HEK293 (cell line): ENCODE measurements around the gene ITPRIPL2.

ENCODE experiments used
- GLIS2 ChIP-seq: fragments of 450-650 bp; formaldehyde crosslinking; IDR thresholded peaks from 2 replicates; pipeline ENCODE4 v1.5.1; 2016; ENCODE audit warnings: missing biosample characterization, missing genetic modification characterization
- KLF17 ChIP-seq: fragments of 450-650 bp; formaldehyde crosslinking; IDR thresholded peaks from 2 replicates; pipeline ENCODE4 v1.5.1; 2016; ENCODE audit warnings: missing biosample characterization, missing genetic modification characterization
- MYNN ChIP-seq: fragments of 450-650 bp; formaldehyde crosslinking; IDR thresholded peaks from 2 replicates; pipeline ENCODE4 v1.5.1; 2016; ENCODE audit warnings: missing biosample characterization, missing genetic modification characterization, borderline replicate concordance
- SCRT1 ChIP-seq: fragments of 450-650 bp; formaldehyde crosslinking; IDR thresholded peaks from 2 replicates; pipeline ENCODE4 v1.5.1; 2016; ENCODE audit warnings: missing biosample characterization, missing genetic modification characterization, borderline replicate concordance
- SCRT2 ChIP-seq: fragments of 450-650 bp; formaldehyde crosslinking; IDR thresholded peaks from 2 replicates; pipeline ENCODE4 v1.5.1; 2016; ENCODE audit warnings: missing biosample characterization, missing genetic modification characterization
- SP7 ChIP-seq: fragments of 450-650 bp; formaldehyde crosslinking; IDR thresholded peaks from 2 replicates; pipeline ENCODE4 v1.5.1; 2016; ENCODE audit warnings: missing biosample characterization, missing genetic modification characterization
- ZBTB8A ChIP-seq: fragments of 450-650 bp; formaldehyde crosslinking; IDR thresholded peaks from 2 replicates; pipeline ENCODE4 v1.5.1; 2016; ENCODE audit warnings: missing biosample characterization, missing genetic modification characterization
- ZNF121 ChIP-seq: fragments of 450-650 bp; formaldehyde crosslinking; IDR thresholded peaks from 2 replicates; pipeline ENCODE4 v1.5.1; 2016; ENCODE audit warnings: missing biosample characterization, missing genetic modification characterization
- ZNF18 ChIP-seq: fragments of 450-650 bp; formaldehyde crosslinking; IDR thresholded peaks from 2 replicates; pipeline ENCODE4 v1.5.1; 2016; ENCODE audit warnings: missing biosample characterization, missing genetic modification characterization
- ZNF223 ChIP-seq: fragments of 450-650 bp; formaldehyde crosslinking; IDR thresholded peaks from 2 replicates; pipeline ENCODE4 v1.5.1; 2016; ENCODE audit warnings: missing biosample characterization, missing genetic modification characterization
- ZNF324 ChIP-seq: fragments of 450-650 bp; formaldehyde crosslinking; IDR thresholded peaks from 2 replicates; pipeline ENCODE4 v1.5.1; 2016; ENCODE audit warnings: missing biosample characterization, missing genetic modification characterization
- ZNF362 ChIP-seq: fragments of 450-650 bp; formaldehyde crosslinking; IDR thresholded peaks from 2 replicates; pipeline ENCODE4 v1.5.1; 2016; ENCODE audit warnings: missing biosample characterization, missing genetic modification characterization
- ZNF391 ChIP-seq: fragments of 450-650 bp; formaldehyde crosslinking; IDR thresholded peaks from 2 replicates; pipeline ENCODE4 v1.5.1; 2016; ENCODE audit warnings: low read depth, missing biosample characterization, missing genetic modification characterization, borderline replicate concordance
- ZNF433 ChIP-seq: fragments of 450-650 bp; formaldehyde crosslinking; IDR thresholded peaks from 2 replicates; pipeline ENCODE4 v1.5.1; 2016; ENCODE audit warnings: missing biosample characterization, missing genetic modification characterization, low read depth
- ZNF521 ChIP-seq: fragments of 450-650 bp; formaldehyde crosslinking; IDR thresholded peaks from 2 replicates; pipeline ENCODE4 v1.5.1; 2017; ENCODE audit warnings: missing biosample characterization, mild to moderate bottlenecking, missing genetic modification characterization
- ZNF555 ChIP-seq: fragments of 450-650 bp; formaldehyde crosslinking; conservative IDR thresholded peaks from 2 replicates; pipeline ENCODE4 v1.5.1; 2017; ENCODE audit warnings: missing biosample characterization, mild to moderate bottlenecking, missing genetic modification characterization, inconsistent platforms
- ZNF623 ChIP-seq: fragments of 450-650 bp; formaldehyde crosslinking; IDR thresholded peaks from 2 replicates; pipeline ENCODE4 v1.5.1; 2016; ENCODE audit warnings: missing biosample characterization, missing genetic modification characterization
- ZNF629 ChIP-seq: fragments of 450-650 bp; formaldehyde crosslinking; IDR thresholded peaks from 2 replicates; pipeline ENCODE4 v1.5.1; 2017; ENCODE audit warnings: missing biosample characterization, missing genetic modification characterization
- ZNF654 ChIP-seq: fragments of 450-650 bp; formaldehyde crosslinking; IDR thresholded peaks from 2 replicates; pipeline ENCODE4 v1.5.1; 2016; ENCODE audit warnings: low read depth, missing biosample characterization, missing genetic modification characterization
- ZNF701 ChIP-seq: fragments of 450-650 bp; formaldehyde crosslinking; IDR thresholded peaks from 2 replicates; pipeline ENCODE4 v1.5.1; 2016; ENCODE audit warnings: missing biosample characterization, missing genetic modification characterization
- ZNF76 ChIP-seq: fragments of 450-650 bp; formaldehyde crosslinking; IDR thresholded peaks from 2 replicates; pipeline ENCODE4; 2016; ENCODE audit warnings: low read depth, missing biosample characterization, missing genetic modification characterization, borderline replicate concordance
- ZNF777 ChIP-seq: fragments of 450-650 bp; formaldehyde crosslinking; IDR thresholded peaks from 2 replicates; pipeline ENCODE4 v1.5.1; 2017; ENCODE audit warnings: missing biosample characterization, missing genetic modification characterization, borderline replicate concordance
- ZNF837 ChIP-seq: fragments of 450-650 bp; formaldehyde crosslinking; IDR thresholded peaks from 2 replicates; pipeline ENCODE4 v1.5.1; 2016; ENCODE audit warnings: missing biosample characterization, missing genetic modification characterization
- ZNF843 ChIP-seq: fragments of 450-650 bp; formaldehyde crosslinking; IDR thresholded peaks from 2 replicates; pipeline ENCODE4 v1.5.1; 2016; ENCODE audit warnings: missing biosample characterization, missing genetic modification characterization
- ZSCAN18 ChIP-seq: fragments of 450-650 bp; formaldehyde crosslinking; IDR thresholded peaks from 2 replicates; pipeline ENCODE4 v1.5.1; 2016; ENCODE audit warnings: missing biosample characterization, missing genetic modification characterization
- TF ChIP-seq, protein P1 (sequence below): fragments of 450-650 bp; formaldehyde crosslinking; IDR thresholded peaks from 2 replicates; pipeline ENCODE4 v1.5.1; 2016; ENCODE audit warnings: missing biosample characterization, missing genetic modification characterization, borderline replicate concordance
- TF ChIP-seq, protein P2 (sequence below): fragments of 450-650 bp; formaldehyde crosslinking; IDR thresholded peaks from 2 replicates; pipeline ENCODE4 v1.5.1; 2017; ENCODE audit warnings: missing biosample characterization, missing genetic modification characterization
- TF ChIP-seq, protein P3 (sequence below): fragments of 450-650 bp; formaldehyde crosslinking; IDR thresholded peaks from 2 replicates; pipeline ENCODE4 v1.5.1; 2016; ENCODE audit warnings: missing biosample characterization, missing genetic modification characterization

The ITPRIPL2 gene

GRCh38 chr16:19142939-19143598 lies 29.3 kb downstream of the ITPRIPL2 start (continued):
- TF ChIP-seq, protein P1, sequence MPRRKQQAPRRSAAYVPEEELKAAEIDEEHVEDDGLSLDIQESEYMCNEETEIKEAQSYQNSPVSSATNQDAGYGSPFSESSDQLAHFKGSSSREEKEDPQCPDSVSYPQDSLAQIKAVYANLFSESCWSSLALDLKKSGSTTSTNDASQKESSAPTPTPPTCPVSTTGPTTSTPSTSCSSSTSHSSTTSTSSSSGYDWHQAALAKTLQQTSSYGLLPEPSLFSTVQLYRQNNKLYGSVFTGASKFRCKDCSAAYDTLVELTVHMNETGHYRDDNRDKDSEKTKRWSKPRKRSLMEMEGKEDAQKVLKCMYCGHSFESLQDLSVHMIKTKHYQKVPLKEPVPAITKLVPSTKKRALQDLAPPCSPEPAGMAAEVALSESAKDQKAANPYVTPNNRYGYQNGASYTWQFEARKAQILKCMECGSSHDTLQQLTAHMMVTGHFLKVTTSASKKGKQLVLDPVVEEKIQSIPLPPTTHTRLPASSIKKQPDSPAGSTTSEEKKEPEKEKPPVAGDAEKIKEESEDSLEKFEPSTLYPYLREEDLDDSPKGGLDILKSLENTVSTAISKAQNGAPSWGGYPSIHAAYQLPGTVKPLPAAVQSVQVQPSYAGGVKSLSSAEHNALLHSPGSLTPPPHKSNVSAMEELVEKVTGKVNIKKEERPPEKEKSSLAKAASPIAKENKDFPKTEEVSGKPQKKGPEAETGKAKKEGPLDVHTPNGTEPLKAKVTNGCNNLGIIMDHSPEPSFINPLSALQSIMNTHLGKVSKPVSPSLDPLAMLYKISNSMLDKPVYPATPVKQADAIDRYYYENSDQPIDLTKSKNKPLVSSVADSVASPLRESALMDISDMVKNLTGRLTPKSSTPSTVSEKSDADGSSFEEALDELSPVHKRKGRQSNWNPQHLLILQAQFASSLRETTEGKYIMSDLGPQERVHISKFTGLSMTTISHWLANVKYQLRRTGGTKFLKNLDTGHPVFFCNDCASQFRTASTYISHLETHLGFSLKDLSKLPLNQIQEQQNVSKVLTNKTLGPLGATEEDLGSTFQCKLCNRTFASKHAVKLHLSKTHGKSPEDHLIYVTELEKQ = 0 out of 2 replicates have a peak, but pooled peaks have one; percentile 13
- TF ChIP-seq ZNF843 (no peak), SCRT2 (tag by site-specific recombination) (no peak), ZNF623 (tag by site-specific recombination) (no peak), GLIS2 (tag by site-specific recombination) (no peak), ZNF629 (tag by site-specific recombination) (peak; percentile 53), ZSCAN18 (no peak), SP7 (tag by site-specific recombination) (peak; percentile 87), ZBTB8A (tag by site-specific recombination) (peak; percentile 40; the same call in 1 of the 2 replicates), SCRT1 (no peak), ZNF521 (tag by site-specific recombination) (no peak), ZNF837 (no peak), ZNF223 (tag by site-specific recombination) (no peak), MYNN (no peak), ZNF555 (tag by site-specific recombination) (no peak), ZNF324 (tag by site-specific recombination) (no peak), ZNF433 (tag by site-specific recombination) (no peak), ZNF121 (no peak), ZNF654 (tag by site-specific recombination) (no peak), KLF17 (tag by site-specific recombination) (peak; percentile 52), ZNF76 (tag by site-specific recombination) (no peak), ZNF701 (tag by site-specific recombination) (no peak), ZNF391 (tag by site-specific recombination) (no peak), ZNF18 (tag by site-specific recombination) (no peak), ZNF362 (tag by site-specific recombination) (no peak), ZNF777 (tag by site-specific recombination) (no peak)
- TF ChIP-seq, protein P2, sequence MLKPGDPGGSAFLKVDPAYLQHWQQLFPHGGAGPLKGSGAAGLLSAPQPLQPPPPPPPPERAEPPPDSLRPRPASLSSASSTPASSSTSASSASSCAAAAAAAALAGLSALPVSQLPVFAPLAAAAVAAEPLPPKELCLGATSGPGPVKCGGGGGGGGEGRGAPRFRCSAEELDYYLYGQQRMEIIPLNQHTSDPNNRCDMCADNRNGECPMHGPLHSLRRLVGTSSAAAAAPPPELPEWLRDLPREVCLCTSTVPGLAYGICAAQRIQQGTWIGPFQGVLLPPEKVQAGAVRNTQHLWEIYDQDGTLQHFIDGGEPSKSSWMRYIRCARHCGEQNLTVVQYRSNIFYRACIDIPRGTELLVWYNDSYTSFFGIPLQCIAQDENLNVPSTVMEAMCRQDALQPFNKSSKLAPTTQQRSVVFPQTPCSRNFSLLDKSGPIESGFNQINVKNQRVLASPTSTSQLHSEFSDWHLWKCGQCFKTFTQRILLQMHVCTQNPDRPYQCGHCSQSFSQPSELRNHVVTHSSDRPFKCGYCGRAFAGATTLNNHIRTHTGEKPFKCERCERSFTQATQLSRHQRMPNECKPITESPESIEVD (tag by site-specific recombination) = peak; percentile 84
- TF ChIP-seq, protein P3, sequence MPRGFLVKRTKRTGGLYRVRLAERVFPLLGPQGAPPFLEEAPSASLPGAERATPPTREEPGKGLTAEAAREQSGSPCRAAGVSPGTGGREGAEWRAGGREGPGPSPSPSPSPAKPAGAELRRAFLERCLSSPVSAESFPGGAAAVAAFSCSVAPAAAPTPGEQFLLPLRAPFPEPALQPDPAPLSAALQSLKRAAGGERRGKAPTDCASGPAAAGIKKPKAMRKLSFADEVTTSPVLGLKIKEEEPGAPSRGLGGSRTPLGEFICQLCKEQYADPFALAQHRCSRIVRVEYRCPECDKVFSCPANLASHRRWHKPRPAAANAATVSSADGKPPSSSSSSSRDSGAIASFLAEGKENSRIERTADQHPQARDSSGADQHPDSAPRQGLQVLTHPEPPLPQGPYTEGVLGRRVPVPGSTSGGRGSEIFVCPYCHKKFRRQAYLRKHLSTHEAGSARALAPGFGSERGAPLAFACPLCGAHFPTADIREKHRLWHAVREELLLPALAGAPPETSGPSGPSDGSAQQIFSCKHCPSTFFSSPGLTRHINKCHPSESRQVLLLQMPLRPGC (tag by site-specific recombination) = peak; percentile 88
